ENCODE measurements around the gene IGFBP2.
"Not testable (repeated sequence)": the region's sequence is repeated elsewhere in the genome, so short reads cannot be mapped to it uniquely, and the experiment has no call there.

The IGFBP2 gene, protein sequence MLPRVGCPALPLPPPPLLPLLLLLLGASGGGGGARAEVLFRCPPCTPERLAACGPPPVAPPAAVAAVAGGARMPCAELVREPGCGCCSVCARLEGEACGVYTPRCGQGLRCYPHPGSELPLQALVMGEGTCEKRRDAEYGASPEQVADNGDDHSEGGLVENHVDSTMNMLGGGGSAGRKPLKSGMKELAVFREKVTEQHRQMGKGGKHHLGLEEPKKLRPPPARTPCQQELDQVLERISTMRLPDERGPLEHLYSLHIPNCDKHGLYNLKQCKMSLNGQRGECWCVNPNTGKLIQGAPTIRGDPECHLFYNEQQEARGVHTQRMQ

DNA sequence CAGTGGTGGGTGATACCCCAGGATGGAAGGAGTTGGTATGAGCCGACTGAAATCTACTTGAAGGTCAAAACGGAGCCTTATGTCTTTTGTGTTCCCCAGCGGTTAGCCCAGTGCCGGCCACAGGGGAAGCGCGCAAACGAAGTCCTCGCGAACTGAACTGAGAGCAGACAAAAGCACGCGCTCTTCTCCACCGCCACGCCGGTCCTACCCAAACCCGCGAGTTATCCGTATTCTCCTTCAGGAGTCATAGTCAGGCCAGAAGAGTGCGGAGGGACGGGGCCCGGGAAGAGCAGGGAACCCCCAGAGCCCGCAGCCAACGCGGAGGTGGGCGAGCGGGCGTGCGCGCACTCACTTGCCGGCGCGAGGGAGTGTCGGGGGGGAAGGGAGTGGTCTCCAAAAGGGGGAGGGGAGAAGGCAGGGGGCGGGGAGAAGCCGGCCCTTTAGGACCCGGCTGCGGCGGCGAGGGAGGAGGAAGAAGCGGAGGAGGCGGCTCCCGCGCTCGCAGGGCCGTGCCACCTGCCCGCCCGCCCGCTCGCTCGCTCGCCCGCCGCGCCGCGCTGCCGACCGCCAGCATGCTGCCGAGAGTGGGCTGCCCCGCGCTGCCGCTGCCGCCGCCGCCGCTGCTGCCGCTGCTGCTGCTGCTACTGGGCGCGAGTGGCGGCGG is at the start of gene IGFBP2:
IGFBP2 (plus strand) TSS at position 469 of the 664 bp plus-strand sequence; CDS start at position 573, 104 bp downstream.
- intact Hi-C loops (cut with DNase I), result no loop called here
- DNase-seq, result peak in 11 of 42 donors; percentile 2 to 38 (median 19)

DNA sequence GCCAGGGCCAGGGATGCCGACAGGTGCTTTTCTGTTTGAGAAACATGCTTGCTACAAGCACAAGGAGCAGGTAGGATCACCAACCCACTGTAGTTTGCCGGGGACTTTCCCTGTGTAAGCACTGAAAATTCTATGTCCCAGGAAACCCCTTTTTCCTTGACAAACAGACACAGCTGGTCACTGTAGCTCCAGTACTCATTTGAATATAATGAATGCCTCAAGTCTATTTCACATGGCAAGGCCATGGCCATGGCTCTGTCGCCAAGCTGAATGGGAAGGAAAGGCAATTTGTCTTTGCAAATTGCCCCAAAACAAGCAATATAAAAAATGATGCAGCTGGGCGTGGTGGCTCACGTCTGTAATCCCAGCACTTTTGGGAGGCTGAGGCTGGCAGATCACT is 49.6 kb upstream of the IGFBP2 start:
- peak in 4 of 42 donors; percentile 5 to 20 (median 17) for DNase-seq
- intact Hi-C loops (cut with DNase I), result no loop called here

DNA sequence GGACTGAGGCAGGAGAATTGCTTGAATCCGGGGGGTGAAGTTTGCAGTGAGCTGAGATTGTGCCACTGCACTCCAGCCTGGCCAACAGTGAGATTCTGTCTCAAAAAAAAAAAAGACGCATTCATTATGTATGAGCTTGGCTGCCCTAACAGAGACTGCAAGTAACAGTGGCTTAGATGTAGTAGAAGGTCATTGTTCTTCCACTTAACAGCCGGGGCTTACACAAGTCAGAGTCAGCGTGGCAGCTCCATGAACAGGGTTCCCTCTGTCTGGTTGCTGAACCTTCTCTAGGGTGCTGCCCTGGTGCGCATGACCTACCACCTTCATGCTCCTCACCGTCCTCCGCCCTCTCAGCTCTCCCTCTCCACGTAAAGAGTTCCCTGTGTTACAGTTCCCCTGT is 49.1 kb upstream of the IGFBP2 start:
- intact Hi-C loops (cut with DNase I), result no loop called here

DNA sequence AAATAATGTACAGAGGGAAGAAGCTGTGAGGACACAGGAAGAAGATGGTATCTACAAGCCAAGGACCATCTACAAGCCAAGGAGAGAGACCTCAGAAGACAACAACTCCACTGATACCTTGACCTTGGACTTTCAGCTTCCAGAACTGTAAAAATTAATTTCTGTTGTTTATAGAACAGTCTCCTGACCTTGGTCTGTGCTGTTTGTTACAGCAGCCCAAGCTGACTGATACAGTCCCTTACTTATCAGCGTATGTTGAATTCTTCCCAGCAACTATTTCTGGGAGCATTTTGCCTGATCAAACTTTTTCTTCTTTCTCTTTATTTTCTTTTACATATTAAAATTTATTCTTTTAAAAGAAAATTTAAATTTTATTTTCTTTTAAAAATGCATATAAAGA is 47.8 kb upstream of the IGFBP2 start:
- intact Hi-C loops (cut with DNase I), result no loop called here
- no peak for DNase-seq

More for the DNA sequence above, 49.1 kb upstream of the IGFBP2 start:
- DNase-seq, result peak in 36 of 42 donors; percentile 8 to 74 (median 45)

DNA sequence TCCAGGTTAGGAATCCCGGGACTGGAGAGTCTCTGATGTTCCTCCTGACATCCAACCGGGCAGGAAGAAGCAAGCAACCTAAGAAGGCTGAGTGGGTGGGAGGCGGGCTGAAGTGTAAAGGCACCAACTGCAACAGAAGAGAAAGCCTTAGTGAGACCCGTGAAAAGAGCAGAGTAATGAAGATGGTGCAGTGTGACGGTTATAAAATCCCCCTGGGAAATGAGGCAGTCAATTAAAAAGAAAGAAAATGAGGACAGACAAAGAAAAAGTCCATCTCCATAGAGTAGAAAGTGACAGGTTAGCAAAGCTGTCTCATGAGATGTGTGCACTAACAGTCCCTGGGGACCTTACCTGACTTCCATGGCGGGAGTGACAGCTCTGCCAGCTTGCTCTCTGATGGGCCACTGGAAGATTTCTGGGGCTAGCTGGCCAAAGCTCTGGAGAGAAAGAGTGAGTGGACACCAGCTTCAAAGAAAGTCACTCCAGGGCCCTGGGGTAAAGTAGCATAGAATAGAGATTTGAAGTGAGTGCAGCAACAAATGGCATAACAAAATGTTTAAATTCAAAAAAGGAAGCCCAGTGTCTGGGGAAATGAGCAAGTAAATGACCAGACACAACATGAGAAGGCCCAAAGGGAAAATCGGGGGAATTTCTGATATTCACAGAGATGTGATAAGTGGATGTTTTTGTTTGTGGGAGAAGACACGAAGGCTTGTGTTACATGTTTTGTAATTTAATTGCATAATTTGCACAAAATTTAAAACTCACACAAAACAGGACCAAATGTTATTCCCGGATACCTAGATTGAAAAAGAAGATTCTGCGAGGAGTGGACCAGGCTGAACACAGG is 44.1 kb upstream of the IGFBP2 start:
- intact Hi-C loops (cut with DNase I), result no loop called here
- no peak for DNase-seq

DNA sequence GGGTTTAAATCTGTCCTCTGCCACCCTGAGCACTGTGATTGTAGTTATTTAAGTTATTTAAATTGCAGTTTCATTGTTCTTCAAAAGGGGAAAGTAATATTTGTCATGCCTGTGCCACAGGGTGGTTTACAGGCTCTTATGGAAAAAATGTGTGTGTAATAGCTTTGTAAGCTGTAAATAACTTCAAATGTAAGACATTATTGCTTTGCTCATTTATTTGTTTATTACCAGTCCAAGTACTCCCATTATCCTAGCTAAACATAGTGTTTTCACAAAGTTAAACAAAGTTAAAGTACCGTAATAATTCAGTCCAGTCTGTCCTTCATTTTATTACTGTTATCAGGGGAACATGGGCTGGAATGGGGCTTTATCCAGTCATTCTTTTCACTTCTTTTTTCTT is 43.4 kb upstream of the IGFBP2 start:
- intact Hi-C loops (cut with DNase I), result no loop called here
- no peak for DNase-seq

DNA sequence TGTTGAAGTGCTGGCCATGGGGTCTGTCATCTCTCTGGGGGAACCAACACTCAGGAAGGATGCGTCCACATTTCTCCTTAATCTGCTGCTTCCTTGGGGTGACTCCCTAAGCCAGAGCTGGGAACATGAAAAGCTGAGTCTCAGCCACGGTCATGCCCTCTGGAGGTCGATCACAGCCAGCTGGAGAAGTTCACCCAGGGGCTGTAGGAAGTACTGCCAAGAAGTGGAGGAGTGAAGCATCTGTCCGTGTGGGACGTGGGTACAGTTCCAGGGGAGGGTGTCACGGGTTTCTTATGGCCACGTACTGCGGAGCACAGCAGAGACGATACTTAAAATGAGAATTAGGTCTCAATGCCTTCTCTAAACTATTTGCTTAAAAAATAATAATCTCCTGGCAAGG is 42.4 kb upstream of the IGFBP2 start:
- intact Hi-C loops (cut with DNase I), result no loop called here
- no peak for DNase-seq

DNA sequence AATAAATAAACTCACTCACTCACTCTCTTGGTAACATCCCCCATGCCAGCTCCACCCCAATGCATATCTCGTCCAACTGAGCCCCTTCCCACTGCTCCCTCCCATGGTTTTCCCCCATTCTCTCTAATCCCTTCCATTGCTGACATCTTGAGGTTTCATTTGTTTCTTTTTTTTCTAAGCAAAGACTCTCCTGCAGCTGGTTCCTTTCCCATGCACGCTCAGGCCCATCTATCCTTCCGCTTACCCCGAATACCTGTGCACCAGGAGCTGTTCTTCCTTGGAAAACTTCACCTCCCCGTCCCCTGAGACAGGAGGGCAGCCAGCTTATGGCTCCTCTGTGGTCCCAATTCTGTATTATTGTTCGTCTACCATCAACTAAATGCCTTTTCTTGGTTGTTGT is 41.7 kb upstream of the IGFBP2 start:
- intact Hi-C loops (cut with DNase I), result no loop called here
- no peak for DNase-seq

DNA sequence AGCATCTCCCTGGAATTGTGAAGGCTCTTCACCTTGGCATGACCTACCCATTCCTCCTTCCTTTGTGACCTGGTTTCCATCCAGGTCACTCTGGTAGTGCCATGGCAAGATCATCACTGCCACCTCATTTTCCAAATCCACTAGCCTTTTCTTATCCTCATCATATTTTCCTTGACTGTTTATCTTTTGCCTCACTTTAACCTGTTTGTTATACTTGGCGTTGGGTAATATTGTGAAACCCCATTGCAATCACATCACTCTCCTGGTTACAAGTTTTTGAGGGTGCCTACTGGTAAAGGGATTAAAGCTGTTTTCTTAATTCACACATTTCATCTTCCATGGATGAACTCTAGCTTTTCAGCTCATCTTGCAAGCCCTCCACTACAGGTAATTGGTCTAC is 39.1 kb upstream of the IGFBP2 start:
- intact Hi-C loops (cut with DNase I), result no loop called here
- no peak for DNase-seq

DNA sequence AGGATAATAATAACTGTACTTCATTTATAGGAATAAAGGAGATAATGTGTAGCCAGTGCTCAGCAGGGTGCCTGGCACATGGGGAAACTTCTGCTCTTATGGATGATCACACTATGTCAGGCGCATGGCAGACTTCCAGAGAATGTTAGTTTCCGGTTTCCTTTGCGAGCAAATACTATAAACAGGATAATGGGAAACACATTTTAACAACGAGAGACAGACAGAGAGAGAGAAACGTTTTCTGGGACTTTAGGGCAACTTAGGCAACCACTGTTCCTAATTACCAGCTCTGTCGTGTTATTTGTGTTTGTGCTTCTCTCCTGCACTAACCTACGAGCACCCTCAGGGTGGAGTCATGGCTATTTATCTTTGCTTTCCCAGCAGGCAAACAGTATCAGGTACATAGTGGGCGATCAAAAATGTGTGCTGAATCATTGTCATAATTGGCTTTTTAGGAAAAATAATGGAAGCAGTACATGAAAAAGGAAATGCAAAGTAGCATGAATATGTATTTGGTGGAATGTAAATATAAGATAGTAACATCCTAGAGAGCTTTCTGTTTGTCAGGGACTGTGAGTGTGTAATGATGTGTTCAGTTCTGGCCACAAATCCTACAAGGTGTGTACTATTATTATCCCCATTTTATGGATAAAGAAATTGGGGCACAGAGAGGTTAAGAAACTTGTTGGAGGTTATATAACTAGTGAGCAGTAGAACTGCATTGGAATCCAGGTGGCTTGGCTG is 36.8 kb upstream of the IGFBP2 start:
- DNase-seq, result no peak
- intact Hi-C loops (cut with DNase I), result no loop called here

DNA sequence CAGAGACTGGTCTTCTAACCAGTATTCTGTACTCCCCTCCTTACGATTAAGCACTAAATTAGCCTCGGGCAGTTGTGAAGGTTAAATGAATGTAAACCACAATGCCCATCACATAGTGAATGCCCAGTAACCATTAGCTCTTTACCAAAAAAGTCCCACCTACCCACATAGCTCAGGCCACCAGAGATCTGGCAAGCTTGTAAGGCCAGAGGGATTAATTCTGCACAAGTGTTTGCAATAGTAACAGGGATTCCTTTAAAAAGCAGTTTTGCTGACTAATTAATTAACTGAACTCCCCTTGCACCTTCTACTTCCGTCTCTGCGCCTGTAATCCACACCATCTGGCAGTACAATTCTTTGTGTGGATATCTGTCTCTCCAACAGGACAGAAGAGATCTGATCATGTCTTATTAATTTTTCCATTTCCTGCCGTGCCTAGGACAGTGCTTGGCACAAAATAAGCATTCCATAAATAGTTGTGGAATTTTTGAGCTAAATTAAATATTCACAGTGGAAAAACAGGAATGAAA is 36.2 kb upstream of the IGFBP2 start:
- intact Hi-C loops (cut with DNase I), result no loop called here
- DNase-seq, result no peak

DNA sequence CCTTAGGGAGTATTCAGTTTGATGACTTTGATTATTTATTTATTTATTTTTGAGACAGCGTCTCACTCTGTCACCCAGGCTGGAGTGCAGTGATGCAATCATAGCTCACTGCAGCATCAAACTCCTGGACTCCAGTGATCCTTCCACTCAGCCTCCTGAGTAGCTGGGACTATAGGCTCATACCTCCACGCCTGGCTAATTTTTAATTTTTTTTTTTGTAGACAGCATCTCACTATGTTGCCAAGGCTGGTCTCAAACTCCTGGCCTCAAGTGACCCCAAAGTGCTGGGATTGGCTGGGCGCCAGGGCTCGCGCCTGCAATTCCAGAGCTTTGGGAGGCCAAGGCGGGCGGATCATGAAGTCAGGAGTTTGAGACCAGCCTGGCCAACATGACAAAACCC is 35.4 kb upstream of the IGFBP2 start:
- intact Hi-C loops (cut with DNase I); DNase-seq: not testable (repeated sequence)

DNA sequence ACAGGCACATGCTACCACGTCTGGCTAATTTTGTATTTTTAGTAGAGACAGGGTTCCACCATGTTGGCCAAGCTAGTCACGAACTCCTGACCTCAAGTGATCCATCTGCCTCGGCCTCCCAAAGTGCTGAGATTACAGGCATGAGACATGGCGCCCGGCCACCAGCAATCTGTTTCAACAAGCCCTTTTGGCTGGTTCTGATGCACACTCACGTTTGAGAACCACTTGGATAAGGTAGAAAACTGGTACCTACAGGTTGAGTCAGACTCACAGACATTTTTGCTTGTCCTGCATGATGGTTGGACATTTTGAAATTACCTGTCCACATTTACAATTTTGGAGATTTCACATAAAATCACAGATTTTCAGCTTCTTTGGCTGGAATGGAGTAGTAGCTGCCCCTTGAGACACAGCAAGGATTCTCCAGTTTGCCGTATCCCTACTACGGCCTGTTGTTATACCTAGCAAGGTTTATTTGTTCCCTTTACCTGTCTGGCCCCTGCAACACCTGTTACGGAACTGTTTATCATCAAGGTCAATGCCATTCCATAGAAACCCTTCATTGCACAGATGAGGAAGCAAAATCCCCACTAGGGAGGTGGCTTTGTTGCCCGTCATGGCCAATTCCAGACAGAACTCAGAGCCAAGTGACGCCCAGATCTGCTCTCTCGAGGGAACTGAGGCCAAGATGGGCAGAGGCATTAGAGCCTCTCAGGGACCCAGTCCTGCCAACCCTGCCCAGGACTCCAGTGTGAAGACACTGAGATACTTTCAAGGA is 31.4 kb upstream of the IGFBP2 start:
- DNase-seq, result no peak
- intact Hi-C loops (cut with DNase I), result no loop called here

DNA sequence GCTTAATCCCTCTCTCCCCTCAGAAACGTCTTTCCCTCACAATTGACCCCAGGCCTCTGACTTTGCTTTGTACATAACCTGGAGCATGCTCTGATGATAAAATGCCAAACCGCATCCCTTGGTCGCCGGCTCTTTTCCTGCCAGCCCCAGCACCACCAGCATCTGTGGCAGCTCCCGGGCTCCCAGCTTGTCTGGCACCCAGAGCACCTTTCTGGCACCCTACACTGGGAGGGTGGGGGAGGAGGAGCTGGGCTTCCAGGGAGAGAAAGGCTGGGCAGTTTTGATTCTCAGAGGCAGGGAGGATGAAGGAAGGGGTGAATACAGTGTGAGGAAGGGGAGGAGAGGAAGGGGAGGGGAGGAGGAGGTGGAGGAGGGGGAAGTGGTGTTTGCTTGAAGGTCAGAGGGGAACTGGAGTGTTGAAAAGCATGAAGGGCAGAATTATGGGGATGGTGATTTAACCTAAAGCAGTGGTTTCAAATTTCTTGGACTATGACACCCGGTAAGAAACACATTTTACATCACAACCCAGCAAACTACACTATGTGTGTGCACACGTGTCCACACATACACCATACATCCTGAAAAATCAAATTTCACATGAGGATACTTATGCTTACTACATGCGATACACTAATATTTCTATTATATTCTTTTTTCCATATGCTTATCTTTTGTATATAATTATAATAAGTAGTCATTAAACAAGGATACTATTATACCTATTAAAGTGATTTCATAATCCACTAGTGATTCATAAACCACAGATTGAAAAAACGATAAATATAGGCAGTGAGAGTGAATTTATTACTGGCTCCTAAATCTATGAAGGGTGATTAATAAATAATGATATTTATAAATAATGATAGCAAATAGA is 30.0 kb upstream of the IGFBP2 start:
- intact Hi-C loops (cut with DNase I), result no loop called here

DNA sequence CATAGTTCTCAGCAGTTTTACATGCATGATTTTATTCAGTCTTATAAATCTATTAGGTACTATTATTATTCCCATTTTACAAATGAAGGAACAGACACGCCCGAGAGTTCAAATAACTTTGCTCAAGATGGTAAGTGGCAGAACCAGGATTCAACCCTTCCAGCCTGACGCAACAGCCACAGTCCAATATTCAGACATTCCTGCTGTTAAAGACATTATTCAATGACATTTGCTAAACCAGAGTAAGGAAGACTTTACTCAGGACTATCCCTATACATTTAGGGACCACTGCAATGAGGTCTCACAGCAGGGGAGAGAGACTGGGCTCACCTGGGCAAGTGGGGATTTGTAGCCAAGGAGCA is 29.4 kb upstream of the IGFBP2 start:
- DNase-seq, result no peak
- intact Hi-C loops (cut with DNase I), result no loop called here

More for the DNA sequence above, 30.0 kb upstream of the IGFBP2 start:
- DNase-seq, result no peak

DNA sequence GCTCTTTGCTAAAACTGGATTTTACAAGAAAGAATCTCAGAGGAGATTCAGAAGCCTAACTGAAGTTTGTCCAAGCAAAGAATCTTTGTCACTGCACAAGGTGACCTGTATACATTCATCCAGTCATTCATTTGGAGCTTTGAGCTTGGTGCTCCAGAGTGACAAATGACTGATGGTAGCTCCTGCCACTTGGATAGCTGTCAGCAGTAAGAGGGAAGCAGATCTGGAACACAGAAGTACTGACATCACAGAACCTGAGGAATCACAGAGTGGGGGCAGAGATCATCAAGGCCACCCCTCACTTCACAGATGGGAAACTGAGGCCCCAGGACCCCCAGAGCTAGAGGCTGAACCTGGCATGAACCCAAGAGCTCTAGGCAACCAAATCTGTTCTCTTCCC is 28.8 kb upstream of the IGFBP2 start:
- DNase-seq, result no peak
- intact Hi-C loops (cut with DNase I), result no loop called here

DNA sequence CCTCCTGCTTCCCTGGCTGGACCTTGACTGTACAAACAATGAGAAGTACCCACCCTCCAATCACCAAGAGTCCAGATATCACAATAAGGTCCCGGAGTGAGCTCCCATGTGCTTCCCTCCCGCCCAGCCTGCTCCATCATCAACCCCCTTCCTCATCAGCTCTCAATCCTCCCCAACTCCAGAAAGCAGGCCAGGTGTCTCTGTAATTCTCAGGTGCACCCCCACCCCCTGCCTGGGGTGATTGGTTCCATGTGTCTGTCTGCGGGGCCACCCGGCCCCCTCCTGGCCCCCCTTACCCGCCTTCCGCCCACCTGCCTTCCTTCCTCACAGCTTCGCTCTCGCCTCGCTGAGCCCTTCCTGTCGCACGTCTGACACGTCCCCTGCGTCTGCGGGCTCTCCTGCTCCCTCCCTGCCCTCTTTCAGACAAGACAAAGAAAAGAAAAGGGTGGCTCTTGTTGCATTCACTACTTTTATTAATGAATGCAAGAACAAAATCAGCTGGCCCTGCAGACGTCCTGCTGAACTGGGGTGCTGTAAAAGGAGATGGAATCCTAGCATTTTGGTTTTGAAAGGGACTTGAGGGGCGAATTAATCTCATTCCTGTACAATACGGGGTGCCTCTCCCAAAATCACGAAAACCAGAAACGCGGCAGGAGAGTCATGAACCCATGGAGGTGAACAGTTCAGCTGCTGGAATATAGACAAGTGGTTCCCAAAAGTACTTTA is 26.5 kb upstream of the IGFBP2 start:
- intact Hi-C loops (cut with DNase I), result no loop called here
- DNase-seq, result peak in 1 of 42 donors; percentile 12

Measured in head of caudate nucleus (tissue), 42 donors.